ENCODE results near the gene ICAM5.
A peak's percentile ranks its signal among the peaks of the same experiment; 100 is the strongest.

ICAM5 gene

GRCh38 chr19:10315335-10316214 is 25.8 kb downstream of the ICAM5 start, which contains the start of gene FDX2:
TSS of gene FDX2 (minus strand) at chr19:10316015. CDS start at chr19:10315996, 19 bp downstream.
- TF ChIP-seq ELF4 (IDR thresholded peaks at IDR 0.05), result 0 out of 2 replicates have a peak, but pooled peaks have one; percentile 49
- TF ChIP-seq L3MBTL2 (conservative IDR thresholded peaks at IDR 0.05), result peak; percentile 63
- no peak for TF ChIP-seq FOXA1 (IDR thresholded peaks at IDR 0.05)
- ChIA-PET CTCF (interaction anchor here (0.6 kb wide), 1 partner anchor 65 kb away, joined by 5 read pairs; the partner anchor contains the start of gene TYK2), POLR2A (interaction anchor here (0.7 to 2.2 kb wide), 7 partner anchors 10 to 44 kb away, joined by 3 to 10 read pairs (median 5); partner anchors contain the start of genes ICAM5 and RAVER1)
- DNase-seq (ENCODE audit: extremely low spot score), result peak; percentile 91

DNA sequence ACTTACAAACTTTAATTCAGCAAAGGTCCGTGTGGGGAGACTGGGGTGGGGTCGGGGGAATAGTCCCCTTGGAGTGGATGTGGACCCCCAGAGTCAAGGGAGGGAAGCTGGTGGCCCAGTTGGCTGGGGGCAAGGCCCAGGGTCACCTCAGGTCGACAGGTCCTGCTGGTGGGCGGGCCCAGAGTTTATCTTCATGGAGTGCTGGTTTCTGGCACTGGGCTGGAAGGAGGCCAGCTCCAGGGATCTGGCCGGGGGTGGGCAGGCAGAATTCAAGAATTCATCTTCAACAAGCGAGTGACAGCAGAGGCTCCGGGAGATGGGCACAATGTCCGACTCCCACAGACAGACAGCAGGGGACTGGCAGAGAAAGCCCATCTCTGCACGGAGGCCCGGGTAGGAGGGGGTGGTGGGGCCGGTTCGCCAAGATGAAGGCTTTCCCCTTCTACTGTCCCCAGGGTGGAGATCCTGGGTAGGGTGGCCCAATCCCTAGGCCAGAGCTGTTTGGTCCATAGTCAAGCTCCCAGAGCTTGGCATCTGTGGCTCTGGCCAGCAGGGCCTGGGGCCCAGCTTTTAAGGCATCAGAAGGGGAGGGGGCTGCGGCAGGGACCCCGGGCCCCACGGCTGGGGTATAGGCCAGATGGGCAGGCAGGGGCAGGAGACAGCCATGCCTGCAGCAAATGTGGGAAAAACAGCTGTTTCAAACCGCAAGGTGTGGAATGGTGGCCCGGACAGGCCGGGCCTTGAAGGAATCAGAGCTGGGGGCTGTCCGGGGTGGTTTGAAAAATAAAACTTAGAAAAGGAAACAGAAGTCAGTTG is 26.7 kb downstream of the ICAM5 start:
- TF ChIP-seq NFRKB (IDR thresholded peaks at IDR 0.05) (no peak), PKNOX1 (IDR thresholded peaks at IDR 0.05) (no peak), ARNT (IDR thresholded peaks at IDR 0.05) (no peak), HDGF (IDR thresholded peaks at IDR 0.05; ENCODE audit: borderline replicate concordance) (no peak), ELF4 (IDR thresholded peaks at IDR 0.05) (no peak), BHLHE40 (IDR thresholded peaks at IDR 0.05; ENCODE audit: borderline replicate concordance) (no peak), FOXA1 (IDR thresholded peaks at IDR 0.05) (no peak), FOXM1 (IDR thresholded peaks at IDR 0.05; ENCODE audit: borderline replicate concordance) (no peak), CTBP1 (IDR thresholded peaks at IDR 0.05; ENCODE audit: borderline replicate concordance) (no peak), SP1 (IDR thresholded peaks at IDR 0.05) (no peak)
- POLR2A ChIA-PET, result interaction anchor here (0.7 to 2.2 kb wide), 4 partner anchors 17 to 64 kb away, joined by 3 to 7 read pairs (median 4); partner anchors contain the start of genes ICAM5, RAVER1 and TYK2
- CTCF ChIA-PET, result interaction anchor here (1.1 kb wide), 1 partner anchor 72 kb away, joined by 3 read pairs; no protein-coding TSS in a partner anchor
- DNase-seq (ENCODE audit: extremely low spot score), result peak; percentile 22

GRCh38 chr19:10317045-10317856 is 27.5 kb downstream of the ICAM5 start:
- POLR2A ChIA-PET, result interaction anchor here (0.9 to 2.2 kb wide), 4 partner anchors 16 to 63 kb away, joined by 3 to 7 read pairs (median 6); partner anchors contain the start of genes ICAM5, RAVER1 and TYK2

DNA sequence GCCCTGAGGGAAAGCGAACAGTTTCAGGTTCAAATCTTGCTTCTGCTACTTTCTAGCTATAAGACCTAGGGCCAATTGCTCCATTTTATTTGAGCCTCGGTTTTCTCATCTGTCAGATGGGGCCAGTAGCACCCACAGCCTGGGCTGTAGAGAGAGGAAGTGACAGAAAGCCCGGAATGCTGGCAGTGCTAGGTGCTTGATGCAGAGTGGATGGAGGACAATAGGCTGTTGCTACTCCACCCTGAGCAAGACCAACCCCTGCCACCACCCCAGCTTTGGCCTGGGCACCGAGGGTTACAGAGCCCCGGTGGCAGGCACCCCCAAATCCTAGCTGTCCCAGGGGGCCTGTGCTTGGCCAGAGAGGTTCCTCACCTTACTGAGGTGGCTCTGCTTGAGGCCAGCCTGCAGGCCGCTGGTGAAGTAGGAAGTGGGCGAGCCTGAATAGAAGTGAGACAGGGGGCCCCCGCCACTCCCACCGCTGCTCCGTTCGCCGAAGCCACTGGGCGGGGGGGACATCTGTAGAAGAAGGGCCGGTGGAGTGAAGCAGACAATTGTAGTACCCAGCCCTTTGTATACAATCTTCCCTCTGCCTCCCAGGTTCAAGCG is 28.2 kb downstream of the ICAM5 start:
- TF ChIP-seq NFRKB (IDR thresholded peaks at IDR 0.05), result no peak
- no peak for TF ChIP-seq FOXM1 (IDR thresholded peaks at IDR 0.05; ENCODE audit: borderline replicate concordance)
- TF ChIP-seq CTBP1 (IDR thresholded peaks at IDR 0.05; ENCODE audit: borderline replicate concordance), result no peak
- no peak for TF ChIP-seq ARNT (IDR thresholded peaks at IDR 0.05)
- TF ChIP-seq BHLHE40 (IDR thresholded peaks at IDR 0.05; ENCODE audit: borderline replicate concordance), result no peak
- POLR2A ChIA-PET, result interaction anchor here (1.1 to 2.2 kb wide), 4 partner anchors 12 to 62 kb away, joined by 3 to 7 read pairs (median 6); partner anchors contain the start of genes ICAM5, RAVER1 and TYK2
- CTCF ChIA-PET, result interaction anchor here (1.1 kb wide), 1 partner anchor 71 kb away, joined by 3 read pairs; no protein-coding TSS in a partner anchor
- DNase-seq (ENCODE audit: extremely low spot score), result no peak

More at GRCh38 chr19:10317045-10317856, 27.5 kb downstream of the ICAM5 start:
- TF ChIP-seq ELF4 (IDR thresholded peaks at IDR 0.05) (no peak), TARDBP (IDR thresholded peaks at IDR 0.05) (no peak), FOXM1 (IDR thresholded peaks at IDR 0.05; ENCODE audit: borderline replicate concordance) (no peak), FOXA1 (IDR thresholded peaks at IDR 0.05) (no peak), BHLHE40 (IDR thresholded peaks at IDR 0.05; ENCODE audit: borderline replicate concordance) (no peak)
- no peak for DNase-seq (ENCODE audit: extremely low spot score)
- CTCF ChIA-PET, result interaction anchor here (1.1 kb wide), 1 partner anchor 71 kb away, joined by 3 read pairs; no protein-coding TSS in a partner anchor

DNA sequence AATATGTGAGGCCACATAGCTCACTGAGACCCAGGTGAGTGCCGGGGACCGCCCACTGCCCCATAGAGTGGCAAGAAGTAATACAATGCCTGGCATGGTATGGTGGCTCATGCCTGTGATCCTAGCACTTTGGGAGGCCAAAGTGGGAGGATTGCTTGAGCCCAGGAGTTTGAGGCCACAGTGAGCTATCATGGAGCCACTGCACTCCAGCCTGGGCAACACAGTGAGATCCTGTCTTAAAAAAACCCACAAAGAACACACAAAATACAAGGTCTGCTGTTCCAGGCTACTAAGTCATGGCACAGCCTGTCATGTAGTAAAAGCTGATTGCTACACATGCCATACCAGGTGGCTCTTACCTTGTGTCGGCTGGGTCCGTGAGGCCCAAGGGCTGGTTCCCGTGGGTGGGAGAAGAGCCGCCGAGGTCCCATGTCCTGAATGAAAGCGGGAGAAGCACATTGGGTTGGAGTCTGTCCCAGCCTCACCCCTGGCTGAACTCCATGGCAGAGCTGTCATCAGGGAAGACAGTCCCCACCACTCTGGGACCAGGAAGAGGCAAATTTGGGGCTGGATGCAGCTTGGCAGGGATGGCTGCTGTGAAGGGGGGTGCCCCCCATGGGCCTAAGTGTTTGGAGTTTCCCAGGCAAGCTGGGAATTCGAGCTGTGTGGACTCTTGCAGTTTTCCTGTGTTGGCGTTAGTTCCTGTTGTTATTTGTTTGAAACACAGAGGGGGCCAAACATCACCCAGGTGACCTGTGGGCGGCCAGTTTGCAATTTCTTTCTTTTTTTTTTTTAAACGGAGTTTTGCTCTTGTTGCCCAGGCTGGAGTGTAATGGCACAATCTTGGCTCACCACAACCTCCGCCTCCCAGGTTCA is 29.3 kb downstream of the ICAM5 start:
- CTCF ChIA-PET, result no interaction called here
- DNase-seq (ENCODE audit: extremely low spot score), result no peak
- TF ChIP-seq SP1 (IDR thresholded peaks at IDR 0.05), result no peak
- TF ChIP-seq HDGF (IDR thresholded peaks at IDR 0.05; ENCODE audit: borderline replicate concordance), result no peak
- no peak for TF ChIP-seq ELF4 (IDR thresholded peaks at IDR 0.05)
- TF ChIP-seq FOXA1 (IDR thresholded peaks at IDR 0.05), result no peak
- TF ChIP-seq ZNF384 (IDR thresholded peaks at IDR 0.05), result no peak
- POLR2A ChIA-PET, result interaction anchor here (1.1 to 2.2 kb wide), 2 partner anchors 11 to 30 kb away, joined by 3 to 7 read pairs; partner anchors contain the start of gene ICAM5

Data from HEK293T (cell line).